ENCODE data around the gene TMEM59. TPM values are rescaled to one million over a fixed set of nuclear protein-coding genes. Genes with fewer than 3 reads are reported as not detected.

The TMEM59 gene
- total RNA-seq, 2 experiments from 2014 or later = 74.5 to 94.5 TPM

DNA sequence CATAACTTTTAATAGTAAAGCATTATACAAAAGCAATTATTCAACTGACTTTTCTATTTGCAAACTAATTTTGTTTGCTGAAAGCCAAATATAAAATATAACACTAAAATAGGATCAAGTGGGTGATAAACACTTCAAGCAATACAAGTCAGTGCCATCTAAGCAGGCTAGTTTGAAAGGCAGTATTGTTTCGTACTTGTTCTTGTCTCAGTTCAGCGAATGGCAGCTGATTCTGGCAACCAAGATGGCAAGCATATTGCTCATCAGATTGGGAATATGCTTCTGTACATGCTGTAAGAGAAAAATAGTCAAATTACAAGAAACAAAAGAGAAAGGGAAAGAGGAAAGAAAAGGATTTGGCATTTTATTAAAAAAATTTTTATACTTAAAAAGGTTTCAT is 7.5 kb downstream of the TMEM59 start:
- Histone ChIP-seq H3K27ac (ENCODE audit: low read depth, low read length, poor library complexity, severe bottlenecking) (no peak overlapping the region), H3K9me2 (ENCODE audit: insufficient read depth, low read length) (no peaks in the 10 kb centered on the region), H3K36me3 (ENCODE audit: insufficient read depth, low read length) (peaks cover 45% of the 10 kb centered on the region), H3K79me2 (ENCODE audit: insufficient read depth, low read depth, low read length) (peaks cover 48% of the 10 kb centered on the region; the same call in 1 of the 2 replicates), H3K9me3 (ENCODE audit: low read length) (no peaks in the 10 kb centered on the region), H4K20me1 (ENCODE audit: insufficient read depth, low read length) (peaks cover 12% of the 10 kb centered on the region; the same call in 1 of the 2 replicates), H3K4me2 (ENCODE audit: low read length) (no peak overlapping the region), H3K4me3 (ENCODE audit: low read depth, low read length, poor library complexity, severe bottlenecking) (no peak overlapping the region), H2AFZ (ENCODE audit: low read length) (no peak overlapping the region), H3K4me1 (ENCODE audit: insufficient read depth, low read length, poor library complexity, severe bottlenecking) (peaks cover 24% of the 10 kb centered on the region)
- no peak for TF ChIP-seq EZH2phosphoT487 (IDR thresholded peaks at IDR 0.05; ENCODE audit: borderline replicate concordance, low read depth, low read length)
- no peak for DNase-seq (ENCODE audit: low spot score)
- CTCF ChIA-PET (ENCODE audit: unreplicated experiment) = no interaction called here
- intact Hi-C loops (cut with micrococcal nuclease; ENCODE audit: unreplicated experiment) = no loop called here
- no TSS peak for BruUV-seq (replicated peaks)
- POLR2A ChIA-PET = no interaction called here

GRCh38 chr1:54041806-54042205 is 11.2 kb downstream of the TMEM59 start:
- no peaks in the 10 kb centered on the region for H4K20me1 ChIP-seq (ENCODE audit: insufficient read depth, low read length)
- TF ChIP-seq EZH2phosphoT487 (IDR thresholded peaks at IDR 0.05; ENCODE audit: borderline replicate concordance, low read depth, low read length) = no peak
- TF ChIP-seq CTCF (conservative IDR thresholded peaks at IDR 0.05; ENCODE audit: low read length) = no peak
- peaks cover 2% of the 10 kb centered on the region for H3K4me1 ChIP-seq (ENCODE audit: insufficient read depth, low read length, poor library complexity, severe bottlenecking)
- intact Hi-C loops (cut with micrococcal nuclease; ENCODE audit: unreplicated experiment) = no loop called here
- H3K27ac ChIP-seq (ENCODE audit: low read depth, low read length, poor library complexity, severe bottlenecking) = no peak overlapping the region
- CTCF ChIA-PET (ENCODE audit: unreplicated experiment) = no interaction called here
- no peak overlapping the region for H3K4me3 ChIP-seq (ENCODE audit: low read depth, low read length, poor library complexity, severe bottlenecking)
- BruUV-seq (replicated peaks) = no TSS peak
- no peak overlapping the region for H3K4me2 ChIP-seq (ENCODE audit: low read length)
- POLR2A ChIA-PET = interaction anchor here (0.6 to 2.0 kb wide), 4 partner anchors 10 to 280 kb away, joined by 3 to 9 read pairs (median 3); no protein-coding TSS in a partner anchor
- H2AFZ ChIP-seq (ENCODE audit: low read length) = no peak overlapping the region
- no peaks in the 10 kb centered on the region for H3K9me3 ChIP-seq (ENCODE audit: low read length)
- DNase-seq (ENCODE audit: low spot score) = no peak
- H3K36me3 ChIP-seq (ENCODE audit: insufficient read depth, low read length) = peaks cover 79% of the 10 kb centered on the region
- H3K79me2 ChIP-seq (ENCODE audit: insufficient read depth, low read depth, low read length) = peaks cover 13% of the 10 kb centered on the region; the same call in 1 of the 2 replicates
- H3K9me2 ChIP-seq (ENCODE audit: insufficient read depth, low read length) = no peaks in the 10 kb centered on the region

- no peak for DNase-seq (ENCODE audit: low spot score)
- H3K9me2 ChIP-seq (ENCODE audit: insufficient read depth, low read length) = no peaks in the 10 kb centered on the region
- no peaks in the 10 kb centered on the region for H4K20me1 ChIP-seq (ENCODE audit: insufficient read depth, low read length)
- no peak overlapping the region for H2AFZ ChIP-seq (ENCODE audit: low read length)
- intact Hi-C loops (cut with micrococcal nuclease; ENCODE audit: unreplicated experiment) = no loop called here
- no peak overlapping the region for H3K4me3 ChIP-seq (ENCODE audit: low read depth, low read length, poor library complexity, severe bottlenecking)
- no peaks in the 10 kb centered on the region for H3K4me1 ChIP-seq (ENCODE audit: insufficient read depth, low read length, poor library complexity, severe bottlenecking)
- no peak overlapping the region for H3K4me2 ChIP-seq (ENCODE audit: low read length)
- H3K27ac ChIP-seq (ENCODE audit: low read depth, low read length, poor library complexity, severe bottlenecking) = no peak overlapping the region
- ChIA-PET CTCF (ENCODE audit: unreplicated experiment) (no interaction called here), POLR2A (interaction anchor here (2.0 kb wide), 1 partner anchor 11 kb away, joined by 6 read pairs; no protein-coding TSS in a partner anchor)
- H3K36me3 ChIP-seq (ENCODE audit: insufficient read depth, low read length) = peaks cover 91% of the 10 kb centered on the region
- TF ChIP-seq CTCF (conservative IDR thresholded peaks at IDR 0.05; ENCODE audit: low read length) (no peak), EZH2phosphoT487 (IDR thresholded peaks at IDR 0.05; ENCODE audit: borderline replicate concordance, low read depth, low read length) (no peak)
- H3K9me3 ChIP-seq (ENCODE audit: low read length) = no peaks in the 10 kb centered on the region
- BruUV-seq (replicated peaks) = no TSS peak
- no peaks in the 10 kb centered on the region for H3K79me2 ChIP-seq (ENCODE audit: insufficient read depth, low read depth, low read length)
Measured at GRCh38 chr1:54037476-54037875, 15.5 kb downstream of the TMEM59 start.
